GM19372 (cell line): ENCODE data around the gene SLCO1B1.
A peak's percentile ranks its signal among the peaks of the same experiment; 100 is the strongest.
"Not testable (repeated sequence)": the region's sequence is repeated elsewhere in the genome, so short reads cannot be mapped to it uniquely, and the experiment has no call there.

Experiments
- ATAC-seq: cut with Tn5 transposase; IDR thresholded peaks from one replicate; pipeline ENCODE4 v1.9.1; 2021; ENCODE audit warnings: mild to moderate bottlenecking, low read depth, moderate library complexity; ENCODE audit not compliant: unreplicated experiment

Gene SLCO1B1, protein sequence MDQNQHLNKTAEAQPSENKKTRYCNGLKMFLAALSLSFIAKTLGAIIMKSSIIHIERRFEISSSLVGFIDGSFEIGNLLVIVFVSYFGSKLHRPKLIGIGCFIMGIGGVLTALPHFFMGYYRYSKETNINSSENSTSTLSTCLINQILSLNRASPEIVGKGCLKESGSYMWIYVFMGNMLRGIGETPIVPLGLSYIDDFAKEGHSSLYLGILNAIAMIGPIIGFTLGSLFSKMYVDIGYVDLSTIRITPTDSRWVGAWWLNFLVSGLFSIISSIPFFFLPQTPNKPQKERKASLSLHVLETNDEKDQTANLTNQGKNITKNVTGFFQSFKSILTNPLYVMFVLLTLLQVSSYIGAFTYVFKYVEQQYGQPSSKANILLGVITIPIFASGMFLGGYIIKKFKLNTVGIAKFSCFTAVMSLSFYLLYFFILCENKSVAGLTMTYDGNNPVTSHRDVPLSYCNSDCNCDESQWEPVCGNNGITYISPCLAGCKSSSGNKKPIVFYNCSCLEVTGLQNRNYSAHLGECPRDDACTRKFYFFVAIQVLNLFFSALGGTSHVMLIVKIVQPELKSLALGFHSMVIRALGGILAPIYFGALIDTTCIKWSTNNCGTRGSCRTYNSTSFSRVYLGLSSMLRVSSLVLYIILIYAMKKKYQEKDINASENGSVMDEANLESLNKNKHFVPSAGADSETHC

DNA sequence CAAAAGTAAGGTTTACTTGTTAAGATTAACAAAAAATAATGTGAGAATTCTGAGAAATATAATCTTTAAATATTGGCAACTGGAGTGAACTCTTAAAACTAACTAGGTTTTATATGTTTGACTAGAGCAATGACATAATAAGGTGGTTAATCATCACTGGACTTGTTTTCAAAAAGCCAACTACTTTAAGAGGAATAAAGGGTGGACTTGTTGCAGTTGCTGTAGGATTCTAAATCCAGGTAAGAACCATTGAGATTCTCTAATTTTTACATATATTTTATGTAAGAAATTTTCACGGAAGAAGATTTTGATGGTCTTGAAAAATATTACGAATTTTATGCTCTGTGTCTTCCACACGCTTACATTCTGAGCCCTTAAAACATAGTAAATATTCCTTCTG is at the start of gene SLCO1B1:
Gene SLCO1B1 (plus strand): TSS at position 197 of the 400 bp plus-strand sequence. CDS start 10,381 bp downstream, outside the sequence.
- no peak for ATAC-seq

DNA sequence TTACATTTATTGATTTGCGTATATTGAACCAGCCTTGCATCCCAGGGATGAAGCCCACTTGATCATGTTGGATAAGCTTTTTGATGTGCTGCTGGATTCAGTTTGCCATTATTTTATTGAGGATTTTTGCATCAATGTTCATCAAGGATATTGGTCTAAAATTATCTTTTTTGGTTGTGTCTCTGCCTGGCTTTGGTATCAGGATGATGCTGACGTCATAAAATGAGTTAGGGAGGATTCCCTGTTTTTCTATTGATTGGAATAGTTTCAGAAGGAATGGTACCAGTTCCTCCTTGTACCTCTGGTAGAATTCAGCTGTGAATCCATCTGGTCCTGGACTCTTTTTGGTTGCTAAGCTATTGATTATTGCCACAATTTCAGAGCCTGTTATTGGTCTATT is 46.2 kb upstream of the SLCO1B1 start:
- ATAC-seq, result not testable (repeated sequence)

DNA sequence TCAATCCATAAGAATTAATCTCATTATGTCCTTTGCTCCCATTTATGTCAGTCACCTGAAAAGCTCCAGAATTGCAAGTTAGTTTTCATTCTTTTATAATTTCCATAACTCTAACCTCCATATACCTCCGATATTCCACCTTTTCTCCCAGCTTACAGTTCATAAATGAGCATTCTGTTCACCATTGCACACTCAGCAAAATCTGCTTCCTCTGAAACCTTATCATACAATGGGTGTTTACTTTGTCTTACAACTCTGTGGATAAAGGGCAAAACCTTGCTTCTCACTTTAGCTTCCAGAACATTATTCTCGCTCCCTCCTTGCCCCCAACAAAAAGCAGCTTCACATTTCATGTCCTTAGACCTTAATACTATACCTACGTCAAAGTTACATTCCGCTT is 19.3 kb upstream of the SLCO1B1 start:
- no peak for ATAC-seq

DNA sequence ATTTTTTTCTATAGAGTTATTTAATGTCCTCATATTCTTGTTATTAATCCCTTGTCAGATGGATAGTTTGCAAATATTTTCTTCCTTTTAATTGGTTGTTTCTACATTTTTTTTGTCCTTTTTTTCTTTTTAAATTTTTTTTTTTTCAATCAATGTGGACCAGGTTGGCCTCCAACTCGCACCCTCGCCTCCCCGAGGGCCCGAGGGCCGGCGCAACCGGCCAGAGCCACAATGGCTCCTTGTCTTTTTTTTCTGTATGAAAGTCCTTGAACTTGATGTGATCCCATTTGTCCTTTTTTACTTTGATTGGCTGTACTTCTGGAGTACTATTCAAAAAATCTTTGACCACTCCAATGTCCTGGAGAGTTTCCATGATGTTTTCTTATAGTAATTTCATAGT is 17.7 kb upstream of the SLCO1B1 start:
- no peak for ATAC-seq

DNA sequence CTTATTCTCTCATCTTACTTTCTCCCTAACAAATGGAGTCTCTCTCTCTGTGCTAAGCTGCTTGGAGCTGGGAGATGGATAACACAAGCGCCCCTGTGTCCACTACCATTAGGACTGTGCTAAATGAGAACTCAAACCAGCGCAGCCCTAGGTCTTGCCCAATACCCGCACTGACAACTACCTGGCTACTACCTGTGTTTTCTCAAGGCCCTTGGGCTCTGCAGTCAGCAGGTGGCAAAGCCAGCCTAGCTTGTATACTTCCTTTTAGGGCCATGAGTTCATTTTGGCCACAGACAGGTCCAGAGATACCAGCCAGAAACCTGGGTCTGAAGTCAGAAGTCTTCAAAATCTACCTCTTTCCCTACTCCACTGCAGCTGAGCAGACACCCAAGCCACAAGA is 13.0 kb upstream of the SLCO1B1 start:
- no peak for ATAC-seq

DNA sequence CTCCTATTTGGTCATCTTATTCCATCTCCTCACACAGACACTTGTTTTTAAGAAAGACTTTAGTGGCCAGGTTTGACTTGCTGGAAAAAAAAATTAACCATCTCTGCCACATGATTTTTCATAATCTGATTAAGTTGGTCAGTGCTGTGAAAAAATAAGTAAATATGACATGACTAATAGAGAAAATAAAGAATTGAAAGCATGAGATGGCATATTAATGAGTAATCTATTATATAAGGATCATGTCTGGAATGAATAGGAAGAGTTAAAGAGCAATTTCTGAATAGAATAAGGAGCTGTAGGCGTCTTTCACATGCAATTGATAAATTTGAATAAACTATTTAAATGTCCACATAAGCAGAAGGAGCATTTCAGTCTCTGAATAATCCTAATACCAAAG is 12.2 kb upstream of the SLCO1B1 start:
- no peak for ATAC-seq

DNA sequence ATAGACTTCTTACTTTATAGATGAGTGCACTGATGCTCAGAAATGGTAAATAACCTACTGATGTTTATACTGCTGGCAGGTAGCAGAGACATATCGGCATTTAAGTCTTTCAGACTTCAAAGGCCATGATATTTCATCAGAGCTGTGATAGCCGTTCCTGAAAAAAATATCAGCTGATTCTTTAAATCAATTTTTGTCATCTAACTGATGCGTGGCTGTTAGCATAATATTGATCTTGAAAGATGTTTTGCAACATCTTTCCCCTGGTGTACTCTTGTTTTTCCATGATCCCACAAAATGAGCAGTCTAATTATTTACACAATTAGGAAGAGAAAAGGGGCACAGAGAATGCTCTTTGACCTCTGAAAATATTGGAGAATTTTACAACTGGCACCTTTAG is 1.6 kb upstream of the SLCO1B1 start:
- ATAC-seq, result no peak

DNA sequence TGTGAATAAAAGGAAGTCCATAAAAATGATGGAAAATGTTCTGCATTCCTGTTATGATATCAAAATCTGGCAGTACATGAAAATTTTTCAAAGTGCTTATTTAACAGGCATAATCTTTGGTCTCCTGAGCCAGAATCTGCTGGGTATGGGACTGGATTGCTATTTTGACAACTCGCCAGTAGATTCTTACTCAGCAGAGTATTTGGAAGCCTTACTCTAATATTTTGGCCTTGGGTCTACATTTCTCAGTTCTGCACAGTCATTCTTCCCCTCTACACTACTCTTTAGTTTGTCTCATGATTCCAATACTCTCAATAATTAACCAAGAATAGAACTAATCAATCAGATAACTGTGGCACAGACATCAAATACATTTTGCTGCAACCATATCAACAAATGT is 1.1 kb upstream of the SLCO1B1 start:
- ATAC-seq, result no peak

DNA sequence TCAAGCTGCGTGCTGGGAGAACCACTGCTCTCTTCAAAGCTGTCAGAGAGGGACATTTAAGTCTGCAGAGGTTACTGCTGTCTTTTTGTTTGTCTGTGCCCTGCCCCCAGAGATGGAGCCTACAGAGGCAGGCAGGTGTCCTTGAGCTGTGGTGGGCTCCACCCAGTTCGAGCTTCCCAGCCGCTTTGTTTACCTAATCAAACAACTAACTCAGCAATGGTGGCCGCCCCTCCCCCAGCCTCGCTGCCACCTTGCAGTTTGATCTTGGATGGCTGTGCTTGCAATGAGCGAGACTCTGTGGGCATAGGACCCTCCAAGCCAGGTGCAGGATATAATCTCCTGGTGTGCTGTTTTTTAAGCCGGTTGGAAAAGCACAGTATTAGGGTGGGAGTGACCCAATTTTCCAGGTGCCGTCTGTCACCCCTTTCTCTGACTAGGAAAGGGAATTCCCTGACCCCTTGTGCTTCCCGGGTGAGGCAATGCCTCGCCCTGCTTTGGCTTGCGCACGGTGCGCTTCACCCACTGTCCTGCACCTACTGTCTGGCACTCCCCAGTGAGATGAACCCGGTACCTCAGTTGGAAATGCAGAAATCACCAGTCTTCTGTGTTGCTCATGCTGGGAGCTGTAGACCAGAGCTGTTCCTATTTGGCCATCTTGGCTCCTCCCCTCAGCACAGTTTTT is 6.5 kb downstream of the SLCO1B1 start:
- ATAC-seq, result not testable (repeated sequence)

DNA sequence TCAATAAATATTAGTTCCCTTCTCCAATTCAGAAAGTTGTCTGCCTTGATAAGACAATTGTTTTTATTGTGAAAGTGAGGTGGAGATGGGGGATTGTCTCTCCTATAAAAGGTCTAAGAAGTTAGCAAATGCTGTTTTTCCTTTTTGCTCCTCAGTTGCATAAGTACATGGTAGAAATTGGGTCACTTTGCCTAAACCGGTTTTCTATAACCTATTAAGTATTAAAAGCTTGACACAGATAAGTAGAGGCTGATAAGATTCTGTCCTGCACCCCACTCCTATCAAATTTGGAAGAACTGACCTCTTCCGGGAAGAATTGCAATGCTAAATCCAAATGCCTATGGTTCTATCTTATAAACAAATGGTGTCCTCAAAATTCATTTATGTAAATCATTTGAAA is 7.0 kb downstream of the SLCO1B1 start:
- ATAC-seq, result no peak

DNA sequence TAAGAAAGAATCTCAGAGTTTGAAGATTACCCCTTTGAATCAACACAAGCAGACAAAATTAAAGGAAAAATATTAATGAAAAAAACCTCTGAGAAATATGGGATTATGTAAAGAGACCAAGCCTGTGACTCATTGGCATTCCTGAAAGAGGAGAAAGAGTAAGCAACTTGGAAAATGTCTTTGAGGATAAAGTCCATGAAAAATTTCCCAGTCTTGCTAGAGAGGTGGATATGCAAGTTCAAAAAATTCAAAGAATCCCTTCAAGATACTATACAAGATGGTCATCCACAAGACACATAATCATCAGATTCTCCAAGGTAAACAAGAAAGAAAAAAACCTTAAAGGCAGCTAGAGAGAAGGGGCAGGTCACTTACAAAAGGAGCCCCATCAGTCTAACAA is 13.3 kb downstream of the SLCO1B1 start:
- no peak for ATAC-seq

DNA sequence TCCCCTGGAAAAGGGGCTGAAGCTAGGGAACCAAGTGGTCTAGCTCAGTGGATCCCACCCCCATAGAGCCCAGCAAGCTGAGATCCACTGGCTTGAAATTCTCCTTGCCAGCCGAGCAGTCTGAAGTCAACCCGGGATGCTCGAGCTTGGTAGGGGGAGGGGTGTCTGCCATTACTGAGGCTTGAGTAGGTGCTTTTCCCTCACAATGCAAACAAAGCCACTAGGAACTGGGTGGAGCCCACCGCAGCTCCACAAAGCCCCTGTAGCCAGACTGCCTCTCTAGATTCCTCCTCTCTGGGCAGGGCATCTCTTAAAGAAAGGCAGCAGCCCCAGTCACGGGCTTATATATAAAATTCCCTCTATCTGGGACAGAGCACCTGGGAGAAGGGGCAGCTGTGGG is 18.9 kb downstream of the SLCO1B1 start:
- not testable (repeated sequence) for ATAC-seq

DNA sequence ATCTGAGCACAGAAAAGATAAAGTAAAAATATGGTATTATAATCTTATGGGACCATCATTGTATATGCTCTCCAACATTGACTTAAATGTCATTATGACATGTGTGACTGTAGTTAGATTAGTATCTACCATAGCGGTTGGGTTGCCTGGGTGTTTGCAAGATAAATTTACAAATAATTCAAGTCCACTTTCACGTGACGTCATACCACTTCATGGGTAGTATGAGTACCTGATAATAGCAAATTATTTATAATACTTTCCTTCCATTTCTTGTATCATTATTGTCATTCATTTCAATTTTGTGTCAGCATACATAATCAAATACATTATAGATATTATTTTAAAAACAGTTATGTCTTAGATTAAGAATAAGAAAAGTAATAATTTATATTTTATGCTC is 20.2 kb downstream of the SLCO1B1 start:
- ATAC-seq, result no peak

DNA sequence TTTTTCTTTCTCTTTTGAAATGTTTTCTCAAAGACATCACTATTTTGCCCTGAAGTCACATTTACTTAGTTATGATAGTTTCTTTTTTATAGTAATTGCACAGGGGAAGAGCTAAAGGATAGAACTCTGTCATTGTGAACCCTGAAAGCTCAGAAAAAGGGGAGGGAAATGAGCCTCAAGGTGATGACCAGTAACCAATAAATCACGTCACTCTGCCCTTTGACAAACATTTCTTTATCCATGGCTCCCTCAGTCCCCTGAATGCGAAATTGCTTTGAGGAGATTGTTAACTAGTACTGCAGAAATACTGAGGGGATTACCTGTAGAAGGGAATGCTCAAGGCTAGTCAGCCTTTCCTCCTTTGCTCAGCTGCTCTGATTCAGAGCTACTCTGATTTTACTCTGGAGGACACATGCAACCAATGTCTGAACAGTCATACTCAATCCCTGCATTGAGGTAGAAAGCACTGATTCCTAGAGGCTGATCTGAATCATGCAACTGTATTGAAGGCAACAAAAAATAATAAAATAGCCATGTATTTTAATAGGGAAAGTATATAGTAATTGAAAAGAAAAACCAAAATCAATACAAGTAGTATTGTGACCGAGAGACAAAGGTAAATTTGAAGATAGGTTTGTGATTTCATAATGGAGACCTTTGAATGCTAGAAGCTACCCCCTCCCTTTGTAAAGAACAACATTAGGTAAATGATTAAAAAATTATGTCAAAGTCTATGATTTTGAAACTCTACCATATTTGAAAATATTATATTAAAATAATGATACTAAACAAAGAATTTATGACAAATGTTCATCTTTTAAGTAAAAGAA is 24.7 kb downstream of the SLCO1B1 start:
- no peak for ATAC-seq

DNA sequence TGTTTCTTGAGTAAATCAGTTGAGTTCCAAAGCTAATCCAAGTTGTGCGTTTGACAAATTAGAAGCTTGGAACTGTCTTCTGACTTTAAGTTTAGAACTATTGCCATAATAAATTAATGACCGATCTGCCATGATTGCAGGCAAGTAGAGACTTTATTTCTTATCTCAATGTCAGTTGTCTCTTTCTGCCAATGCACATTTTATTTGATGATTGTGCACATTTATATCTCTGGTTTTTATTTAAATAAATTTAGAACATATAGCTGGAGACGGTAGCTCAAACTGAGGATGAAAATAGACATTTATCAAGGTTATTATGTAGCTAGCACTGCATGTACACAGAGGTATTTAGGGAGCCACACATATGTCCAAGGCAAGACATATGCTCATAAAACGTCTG is 34.1 kb downstream of the SLCO1B1 start:
- no peak for ATAC-seq

DNA sequence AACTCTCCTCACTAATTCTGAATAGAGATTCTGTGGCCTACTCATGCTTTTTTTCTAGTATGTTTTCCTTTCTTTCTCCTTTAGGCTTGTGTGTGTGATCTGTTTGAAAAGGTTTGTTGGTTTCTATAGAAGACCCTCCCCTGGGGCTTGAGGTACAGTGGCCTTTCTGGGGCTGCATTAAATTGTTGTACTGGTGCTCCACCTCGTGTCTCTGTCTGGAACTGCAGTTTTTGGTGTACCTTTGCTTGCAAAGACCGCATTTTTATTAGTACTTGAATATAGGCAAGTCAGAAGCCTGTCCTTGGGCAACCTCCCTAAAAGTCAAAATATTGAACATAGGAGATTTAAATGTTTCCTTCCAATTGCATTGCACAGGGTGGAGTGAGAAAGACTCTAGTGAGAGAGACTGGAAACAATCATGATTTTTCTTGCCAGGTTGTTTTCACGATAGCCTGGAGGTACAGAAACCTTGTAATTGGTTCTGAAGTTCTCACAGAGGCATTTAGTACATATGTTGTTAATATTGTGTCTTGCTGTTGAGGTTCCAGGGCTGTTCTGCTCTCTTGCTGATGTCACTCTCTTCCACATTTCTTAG is 39.0 kb downstream of the SLCO1B1 start:
- ATAC-seq, result peak; percentile 71

DNA sequence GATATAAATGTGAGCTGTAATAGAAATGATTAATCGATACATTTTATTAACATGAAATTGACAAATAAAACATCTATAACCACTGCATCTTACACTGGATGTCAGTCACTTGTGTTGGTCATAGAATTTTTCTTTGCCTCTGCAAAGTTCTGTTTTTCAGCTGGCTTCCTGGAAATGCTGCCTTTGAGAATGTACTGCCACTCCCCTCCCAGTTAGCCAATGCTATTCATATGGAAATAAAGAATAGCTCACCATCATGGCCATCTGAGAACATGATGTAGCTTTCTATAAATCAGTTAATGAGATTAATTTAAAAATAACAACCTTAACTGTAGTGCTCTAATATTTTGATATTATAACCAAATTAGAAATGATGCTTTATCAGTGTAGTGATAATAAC is 41.1 kb downstream of the SLCO1B1 start:
- no peak for ATAC-seq

DNA sequence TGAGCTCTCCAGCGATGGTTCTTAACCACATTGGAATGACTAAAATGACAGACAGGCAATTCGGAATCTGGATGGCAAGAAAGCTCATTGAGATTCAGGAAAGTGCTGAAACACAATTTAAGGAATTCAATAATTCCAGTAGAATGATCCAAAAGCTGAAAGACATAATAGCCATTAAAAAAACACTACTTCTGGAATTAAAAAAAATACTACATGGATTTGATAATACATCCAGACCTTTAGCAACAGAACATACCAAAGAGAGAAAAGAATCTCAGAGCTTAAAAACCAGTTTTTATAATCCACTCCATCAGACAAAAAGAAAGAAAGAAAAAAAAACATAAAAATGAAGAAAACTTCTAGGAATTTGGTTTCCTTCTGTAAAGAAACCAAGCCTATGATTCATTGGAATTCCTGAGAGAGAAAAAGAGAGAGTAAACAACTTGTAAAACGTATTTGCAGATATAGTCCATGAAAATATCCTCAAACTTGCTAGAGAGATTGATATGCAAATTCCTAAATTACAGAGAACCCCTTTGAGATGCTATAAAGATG is 52.8 kb downstream of the SLCO1B1 start:
- no peak for ATAC-seq

DNA sequence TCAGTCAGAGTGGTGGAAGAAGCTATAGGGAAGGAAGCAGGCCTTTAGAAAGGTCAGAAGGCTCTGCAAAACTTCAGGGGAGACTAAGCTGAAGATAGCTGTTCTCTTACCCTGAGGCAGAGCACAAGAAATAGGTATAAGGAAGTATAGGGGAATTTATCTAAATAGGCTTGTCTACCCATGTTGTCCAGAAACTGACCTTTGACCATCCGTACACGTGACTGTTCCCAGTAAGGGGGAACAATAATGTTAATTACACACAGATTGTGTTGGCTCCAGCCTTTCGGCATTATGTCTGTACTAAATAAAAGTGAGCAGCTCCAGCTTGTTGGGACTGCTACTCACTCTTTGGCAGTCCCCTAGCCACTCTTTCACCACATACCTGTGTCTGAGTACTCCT is 59.0 kb downstream of the SLCO1B1 start:
- no peak for ATAC-seq

DNA sequence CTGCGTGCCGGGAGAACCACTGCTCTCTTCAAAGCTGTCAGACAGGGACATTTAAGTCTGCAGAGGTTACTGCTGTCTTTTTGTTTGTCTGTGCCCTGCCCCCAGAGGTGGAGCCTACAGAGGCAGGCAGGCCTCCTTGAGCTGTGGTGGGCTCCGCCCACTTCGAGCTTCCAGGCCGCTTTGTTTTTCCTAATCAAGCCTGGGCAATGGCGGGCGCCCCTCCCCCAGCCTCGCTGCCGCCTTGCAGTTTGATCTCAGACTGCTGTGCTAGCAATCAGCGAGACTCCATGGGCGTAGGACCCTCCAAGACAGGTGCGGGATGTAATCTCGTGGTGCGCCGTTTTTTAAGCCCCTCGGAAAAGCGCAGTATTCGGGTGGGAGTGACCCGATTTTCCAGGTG is 83.4 kb downstream of the SLCO1B1 start:
- not testable (repeated sequence) for ATAC-seq
